GM18520 (cell line): ENCODE results near the gene PLA2G3.
"Not testable (repeated sequence)": the region's sequence is repeated elsewhere in the genome, so short reads cannot be mapped to it uniquely, and the experiment has no call there.

Experiments
- ATAC-seq: cut with Tn5 transposase; IDR thresholded peaks from one replicate; pipeline ENCODE4 v1.9.1; 2021; ENCODE audit not compliant: unreplicated experiment

Gene PLA2G3

DNA sequence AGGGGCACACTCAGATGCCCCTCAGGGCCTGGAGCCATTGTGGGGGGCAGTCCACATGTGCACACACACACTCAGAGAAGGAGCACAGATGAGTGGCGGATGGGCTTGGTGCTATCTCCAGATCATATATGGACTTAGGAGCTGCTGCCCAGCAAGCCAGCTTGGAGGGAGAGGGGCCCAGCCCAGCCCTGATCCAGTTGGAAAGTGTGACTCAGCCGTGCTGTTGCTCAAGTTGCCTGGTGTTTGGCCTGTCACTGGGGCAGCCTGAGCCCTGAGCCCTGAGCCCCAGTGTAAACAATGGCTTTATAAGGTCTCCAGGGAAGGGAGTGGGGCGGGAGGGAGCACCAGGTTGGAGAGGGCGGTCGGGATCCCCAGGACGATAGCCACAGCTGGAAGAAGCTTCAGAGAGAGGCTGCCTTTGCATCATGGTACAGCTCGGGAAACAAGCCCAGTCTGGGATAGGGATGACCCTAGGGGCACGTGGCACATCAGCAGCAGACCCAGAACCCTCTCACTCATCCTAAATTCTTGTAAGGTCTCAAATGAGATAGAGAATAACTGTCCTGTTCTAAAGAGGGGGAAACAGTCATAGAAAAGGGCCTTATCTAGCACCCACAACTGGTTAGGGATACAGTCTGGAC lies 37.7 kb downstream of the PLA2G3 start:
- no peak for ATAC-seq

DNA sequence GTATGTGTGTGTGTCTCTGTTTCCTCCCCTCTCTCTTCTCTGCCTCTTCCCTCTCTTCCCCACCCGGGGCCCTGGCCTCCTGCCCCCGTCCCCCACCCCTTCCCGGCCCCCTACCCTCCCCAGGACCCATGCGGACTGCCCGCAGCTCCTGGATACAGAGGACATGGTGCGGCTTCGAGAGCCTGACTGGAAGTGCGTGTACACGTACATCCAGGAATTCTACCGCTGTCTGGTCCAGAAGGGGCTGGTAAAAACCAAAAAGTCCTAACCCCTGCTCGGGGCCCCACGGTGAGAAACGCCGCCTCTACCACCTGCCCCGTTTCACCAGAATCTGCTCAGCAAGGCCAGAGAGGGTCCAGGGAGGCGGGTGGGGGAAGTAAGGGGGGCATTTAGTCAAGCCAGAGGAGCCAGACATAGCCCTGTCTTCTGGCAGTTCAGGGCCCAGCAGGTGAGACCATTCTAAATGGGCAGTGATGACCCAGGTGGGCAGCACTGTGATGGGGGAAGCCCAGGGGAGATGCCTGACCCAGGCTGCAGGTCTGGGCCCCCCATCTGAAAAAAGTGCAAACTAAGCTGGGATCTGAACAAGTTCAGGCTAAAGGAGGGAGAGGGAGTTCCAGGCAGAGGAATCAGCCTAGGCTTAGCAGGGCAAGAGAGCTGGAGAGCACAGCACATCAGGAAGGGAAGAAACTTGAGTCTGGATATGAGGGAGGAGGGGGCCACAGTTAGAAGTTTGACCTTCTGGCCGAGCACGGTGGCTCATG lies 39.4 kb downstream of the PLA2G3 start:
- ATAC-seq = no peak

DNA sequence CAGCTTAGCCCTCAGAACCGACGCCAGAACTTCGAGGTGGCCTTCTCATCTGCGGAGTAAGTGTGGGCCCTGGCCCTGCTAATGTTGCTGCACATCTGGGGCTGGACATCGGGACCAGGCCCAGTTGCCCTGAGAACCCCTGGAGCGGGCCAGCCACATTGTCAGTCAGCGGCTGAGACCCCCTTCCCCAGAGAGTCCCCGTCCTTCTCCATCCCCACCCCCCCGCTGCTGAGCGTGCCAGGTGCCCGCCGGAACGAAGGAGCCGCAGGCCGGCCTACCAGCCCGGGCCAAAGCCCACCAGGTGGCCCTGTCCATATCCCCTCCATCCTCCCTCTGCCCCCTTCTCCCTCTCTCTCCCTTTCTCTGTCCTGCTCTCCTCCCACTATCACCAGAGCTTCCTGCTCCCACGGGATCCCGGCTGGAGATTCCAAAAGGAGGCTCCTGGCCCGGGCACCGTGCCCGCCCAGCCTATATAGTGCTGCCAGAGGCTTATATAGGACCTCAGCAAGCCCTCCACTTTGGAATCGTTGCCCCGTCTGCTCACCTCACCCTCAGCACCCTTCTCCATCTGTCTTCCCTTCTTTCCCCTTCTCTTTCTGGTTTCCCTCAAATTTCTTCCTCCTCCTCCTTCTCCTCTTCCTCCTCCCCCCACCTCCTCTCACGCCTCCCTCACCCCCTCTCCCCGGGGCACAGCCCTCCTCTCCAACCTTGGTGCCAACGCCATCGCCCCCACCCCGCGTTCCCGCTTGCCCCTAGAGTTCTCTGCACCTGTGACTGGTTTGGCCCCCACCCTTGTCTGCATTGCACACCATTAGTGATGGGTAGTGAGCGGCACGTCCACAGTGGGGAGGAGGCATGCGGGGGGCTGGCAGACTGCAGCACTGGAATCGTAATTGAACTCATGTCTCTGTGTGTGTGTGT lies 40.2 kb downstream of the PLA2G3 start:
- no peak for ATAC-seq

DNA sequence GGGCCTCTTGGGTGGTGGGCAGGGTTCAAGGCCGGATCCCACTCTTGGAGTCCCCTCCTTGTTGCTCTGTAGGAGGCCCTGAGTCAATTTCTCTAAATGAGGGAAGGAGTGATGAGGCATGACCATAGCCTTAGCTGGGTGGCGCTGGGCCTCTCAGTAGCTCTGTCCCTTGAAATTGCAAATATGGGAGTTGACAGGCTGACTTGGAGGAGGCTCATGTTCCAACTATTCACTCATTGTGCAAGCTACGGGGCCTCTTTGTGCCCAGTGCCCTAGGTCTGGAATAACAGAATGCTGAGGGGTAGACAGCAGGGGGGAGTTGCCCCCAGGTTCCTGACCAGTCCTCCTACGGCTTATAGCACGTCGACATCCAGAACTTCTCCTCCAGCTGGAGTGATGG lies 40.9 kb downstream of the PLA2G3 start:
- ATAC-seq = no peak

DNA sequence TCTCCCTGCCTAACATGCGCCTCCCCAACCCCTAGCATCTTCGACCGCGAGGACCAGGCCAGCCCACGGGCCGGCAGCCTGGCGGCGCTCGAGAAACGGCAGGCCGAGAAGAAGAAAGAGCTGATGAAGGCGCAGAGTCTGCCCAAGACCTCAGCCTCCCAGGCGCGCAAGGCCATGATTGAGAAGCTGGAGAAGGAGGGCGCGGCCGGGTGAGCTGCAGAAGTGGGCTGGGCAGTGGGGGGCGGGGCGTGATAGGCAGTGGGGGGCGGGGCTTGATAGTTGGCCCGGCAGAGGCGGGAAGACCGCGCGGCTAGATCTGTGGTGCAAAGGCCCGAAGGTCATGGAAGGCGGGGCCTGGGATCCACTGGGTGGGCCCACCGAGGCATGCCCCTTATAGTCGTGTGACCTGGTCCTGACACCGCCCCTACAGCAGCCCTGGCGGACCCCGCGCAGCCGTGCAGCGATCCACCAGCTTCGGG lies 41.6 kb downstream of the PLA2G3 start:
- ATAC-seq = no peak

DNA sequence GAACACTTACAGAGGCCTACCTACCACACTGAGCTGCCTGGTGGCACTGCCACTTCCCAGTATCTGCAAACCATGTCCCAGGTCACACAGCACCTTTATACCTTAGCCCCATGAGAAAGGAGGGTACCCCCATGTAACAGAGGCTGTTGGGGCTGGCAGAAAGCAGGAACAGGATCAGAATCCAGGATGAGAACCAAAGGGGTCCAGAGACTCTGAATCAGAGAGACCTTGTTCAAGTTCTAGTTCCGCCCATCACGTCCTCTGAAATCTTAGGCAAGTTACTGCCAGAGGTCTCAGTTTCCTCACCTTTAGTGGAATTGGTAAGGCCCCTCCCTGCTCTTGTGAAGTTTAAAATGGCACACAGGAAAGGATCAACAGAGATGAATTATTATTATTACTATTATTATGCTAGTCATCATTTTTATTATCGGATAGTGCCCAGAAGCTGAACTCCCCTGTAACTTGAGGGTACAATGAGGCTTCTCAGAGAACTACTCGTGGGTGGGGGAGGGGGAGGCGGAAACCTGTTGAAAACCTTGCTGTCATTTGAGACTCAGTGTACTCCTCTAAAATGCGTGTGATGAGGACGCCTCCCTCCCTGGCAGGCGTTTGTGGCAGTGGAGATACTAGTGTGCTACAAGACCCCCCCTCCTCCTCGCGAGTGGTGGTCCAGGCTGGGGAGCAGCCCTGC lies 42.2 kb downstream of the PLA2G3 start:
- ATAC-seq = no peak

DNA sequence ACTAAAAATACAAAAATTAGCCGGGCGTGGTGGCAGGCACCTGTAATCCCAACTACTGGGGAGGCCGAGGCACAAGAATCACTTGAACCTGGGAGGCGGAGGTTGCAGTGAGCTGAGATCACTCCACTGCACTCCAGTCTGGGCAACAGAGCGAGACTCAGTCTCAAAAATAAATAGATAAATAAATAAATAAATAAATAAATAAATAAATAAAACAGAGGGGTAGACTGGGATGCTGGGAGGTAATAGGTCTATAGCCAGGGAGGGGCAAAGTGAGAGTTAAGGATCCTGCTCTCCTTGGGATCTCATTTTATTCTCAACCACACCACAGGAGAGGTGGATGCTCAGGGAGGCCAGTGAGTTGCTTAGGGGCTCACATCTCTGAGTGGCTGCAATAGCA lies 42.8 kb downstream of the PLA2G3 start:
- ATAC-seq = not testable (repeated sequence)

DNA sequence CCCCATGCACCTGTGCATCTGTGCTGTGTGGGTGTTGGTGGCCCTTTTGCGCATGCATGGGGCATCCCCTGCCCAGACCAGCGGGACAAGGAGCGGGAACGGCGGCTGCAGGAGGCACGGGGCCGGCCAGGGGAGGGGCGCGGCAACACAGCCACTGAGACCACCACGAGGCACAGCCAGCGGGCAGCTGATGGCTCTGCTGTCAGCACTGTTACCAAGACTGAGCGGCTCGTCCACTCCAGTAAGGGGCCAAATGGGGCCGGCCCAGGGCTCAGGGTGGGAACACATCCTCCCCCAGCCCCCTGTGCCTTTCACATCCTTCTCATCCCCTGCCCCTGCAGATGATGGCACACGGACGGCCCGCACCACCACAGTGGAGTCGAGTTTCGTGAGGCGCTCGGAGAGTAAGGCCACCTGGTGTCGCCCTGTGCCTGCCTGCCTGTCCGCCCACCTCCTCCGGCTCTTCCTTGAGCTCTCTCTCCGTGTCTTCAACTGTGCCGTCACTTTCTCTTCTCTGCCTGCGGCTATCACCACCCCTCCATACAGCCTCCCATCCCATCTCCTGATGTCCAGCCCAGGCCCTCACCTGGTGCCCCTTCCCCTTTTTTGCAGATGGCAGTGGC lies 43.5 kb downstream of the PLA2G3 start:
- ATAC-seq = no peak

DNA sequence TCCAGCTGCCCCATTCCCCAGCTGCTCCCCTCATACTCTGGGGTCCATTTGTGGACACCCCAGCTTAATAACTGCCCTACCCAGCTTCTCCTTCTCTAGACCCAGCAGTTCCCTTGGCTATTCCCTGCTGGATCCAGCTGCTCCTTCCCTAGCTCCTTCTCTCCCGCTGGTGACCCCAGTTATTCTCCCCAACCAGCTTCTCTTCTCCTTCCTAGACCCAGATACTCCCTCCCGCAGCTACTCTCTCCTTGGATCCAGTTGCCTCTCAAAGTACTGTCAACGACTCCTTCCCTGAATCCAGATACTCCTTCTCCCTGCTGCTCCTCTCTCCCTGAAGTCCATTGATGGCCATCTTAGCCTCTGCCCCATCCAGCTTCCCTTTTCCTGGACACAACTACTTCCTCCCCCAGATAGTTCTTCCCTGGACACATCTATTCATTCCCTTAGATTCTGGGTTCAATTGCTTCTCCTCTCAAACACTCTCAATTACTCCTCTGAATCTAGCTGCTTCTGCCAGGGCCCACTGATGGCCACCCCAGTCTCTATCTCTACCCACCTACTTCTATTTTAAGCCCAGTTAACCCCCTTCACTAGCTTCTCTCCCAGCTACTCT lies 44.6 kb downstream of the PLA2G3 start:
- ATAC-seq = no peak

DNA sequence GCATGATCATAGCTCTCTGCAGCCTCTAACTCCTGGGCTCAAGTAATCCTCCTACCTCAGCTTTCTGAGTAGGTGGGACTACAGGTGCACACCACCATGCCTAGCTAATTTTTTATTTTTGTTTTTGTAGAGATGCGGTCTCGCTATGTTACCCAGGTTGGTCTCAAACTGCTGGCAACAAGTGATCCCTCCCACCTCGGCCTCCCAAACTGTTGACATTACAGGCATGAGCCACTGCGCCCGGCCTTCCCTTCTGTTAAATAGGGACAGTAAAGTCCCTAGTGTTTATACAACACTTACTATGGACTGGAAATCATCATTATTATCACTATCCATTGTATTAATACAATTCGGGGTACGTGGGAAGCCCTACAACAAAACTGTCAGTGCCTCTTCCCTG lies 45.6 kb downstream of the PLA2G3 start:
- no peak for ATAC-seq

DNA sequence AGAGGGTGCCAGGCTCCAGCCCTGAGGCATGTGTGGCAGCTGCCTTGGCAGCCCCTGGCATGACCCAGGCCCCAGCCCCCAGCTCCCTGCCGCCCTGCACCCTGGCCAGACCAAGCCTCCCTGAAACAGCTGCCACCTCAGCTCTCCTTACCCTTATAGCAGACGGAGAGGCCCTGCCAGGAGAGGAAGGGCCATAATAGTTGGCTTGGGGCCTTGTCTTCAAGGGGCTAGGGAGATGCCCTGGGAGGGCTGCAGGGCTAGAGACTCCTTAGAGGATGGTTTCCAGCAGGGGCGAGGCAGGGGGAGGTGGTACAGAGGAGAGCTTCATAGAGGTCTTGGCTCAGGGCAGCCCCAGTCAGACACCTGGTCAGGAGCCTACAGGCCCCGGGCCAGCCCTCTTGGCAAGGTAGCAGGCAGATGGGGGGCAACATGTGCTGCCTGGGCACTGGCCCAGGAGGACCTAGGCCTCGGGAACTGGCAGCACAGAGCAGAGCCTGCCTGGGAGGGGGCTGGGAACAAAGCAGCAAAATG lies 46.2 kb downstream of the PLA2G3 start:
- ATAC-seq = no peak

DNA sequence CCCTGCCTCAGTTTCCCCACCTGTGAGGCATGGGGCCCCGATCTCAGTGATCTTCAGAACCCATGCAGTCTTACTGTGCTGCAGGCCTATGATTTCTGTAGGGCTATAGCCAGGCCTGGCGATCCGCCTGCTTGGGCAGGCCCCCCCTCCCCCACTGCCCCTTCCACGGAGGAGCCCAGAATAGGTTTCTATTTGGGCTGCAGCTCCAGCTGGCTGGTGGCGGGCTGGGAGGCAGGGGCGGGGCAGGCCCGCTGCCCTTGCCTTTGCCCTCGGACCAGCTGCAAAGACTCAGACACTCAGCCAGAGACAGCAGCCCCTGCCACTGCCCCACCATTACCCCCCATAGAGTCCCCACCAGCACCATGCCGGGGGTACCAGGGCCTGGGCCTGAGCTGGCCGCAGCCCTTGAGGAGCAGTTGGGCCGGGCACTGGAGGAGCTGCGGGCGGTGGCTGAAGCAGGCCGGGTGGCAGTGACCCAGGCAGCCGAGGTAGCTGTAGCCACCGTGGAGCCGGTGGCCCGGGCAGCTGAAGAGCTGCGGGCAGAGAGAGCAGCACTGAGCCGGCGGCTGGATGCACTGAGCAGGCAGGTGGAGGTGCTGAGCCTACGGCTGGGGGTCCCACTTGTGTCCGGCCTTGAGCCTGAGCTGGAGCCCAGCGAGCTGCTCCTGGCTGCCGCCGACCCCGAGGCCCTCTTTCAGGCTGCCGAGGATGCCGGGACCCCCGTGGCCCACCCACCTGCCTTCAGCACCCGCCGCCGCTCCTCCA lies 47.0 kb downstream of the PLA2G3 start:
- no peak for ATAC-seq

DNA sequence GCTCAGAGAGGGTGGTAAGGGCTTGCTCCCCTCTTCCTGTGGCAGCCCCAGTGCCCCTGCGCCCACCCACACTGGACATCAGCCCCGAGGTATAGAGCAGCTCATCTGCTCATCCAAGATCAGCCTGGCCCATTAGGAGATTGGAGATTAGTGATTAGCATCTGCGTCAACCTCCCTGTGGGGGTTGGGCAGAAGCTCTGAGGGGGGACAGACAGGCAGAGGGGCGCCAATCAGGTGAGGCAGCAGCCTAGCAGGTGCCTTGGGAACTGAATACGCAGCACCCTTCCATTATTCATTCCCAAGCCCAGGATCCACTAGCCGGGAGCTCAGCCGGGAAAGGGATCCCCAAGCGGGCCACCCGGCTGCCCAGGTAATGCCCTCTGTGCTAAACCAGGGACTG lies 48.1 kb downstream of the PLA2G3 start:
- ATAC-seq = no peak

DNA sequence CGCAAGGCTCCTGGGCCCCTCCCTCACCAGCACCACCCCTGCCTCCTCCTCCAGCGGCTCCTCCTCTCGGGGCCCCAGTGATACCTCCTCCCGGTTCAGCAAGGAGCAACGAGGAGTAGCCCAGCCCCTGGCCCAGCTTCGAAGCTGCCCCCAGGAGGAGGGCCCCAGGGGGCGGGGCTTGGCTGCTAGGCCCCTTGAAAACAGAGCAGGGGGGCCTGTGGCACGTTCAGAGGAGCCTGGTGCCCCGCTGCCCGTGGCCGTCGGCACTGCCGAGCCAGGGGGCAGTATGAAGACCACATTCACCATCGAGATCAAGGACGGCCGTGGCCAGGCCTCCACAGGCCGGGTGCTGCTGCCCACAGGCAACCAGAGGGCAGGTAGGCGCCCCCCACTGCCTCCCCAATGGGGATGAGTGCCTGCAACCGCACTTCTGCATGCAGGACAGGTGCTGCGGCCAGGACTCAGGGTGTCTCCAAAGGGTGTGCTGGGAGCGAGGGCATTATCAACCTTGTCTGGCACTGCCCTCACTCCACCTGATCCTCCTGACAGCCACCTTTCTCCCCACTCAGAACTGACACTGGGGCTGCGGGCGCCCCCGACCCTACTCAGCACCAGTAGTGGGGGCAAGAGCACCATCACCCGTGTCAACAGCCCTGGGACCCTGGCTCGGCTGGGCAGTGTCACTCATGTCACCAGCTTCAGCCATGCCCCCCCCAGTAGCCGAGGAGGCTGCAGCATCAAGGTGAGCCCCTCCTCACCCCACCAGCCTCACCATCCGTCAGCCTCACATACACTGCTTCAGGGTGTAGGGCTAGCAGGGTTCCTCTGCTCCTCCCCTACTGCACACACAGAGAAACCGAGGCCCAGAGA lies 49.0 kb downstream of the PLA2G3 start:
- ATAC-seq = no peak

DNA sequence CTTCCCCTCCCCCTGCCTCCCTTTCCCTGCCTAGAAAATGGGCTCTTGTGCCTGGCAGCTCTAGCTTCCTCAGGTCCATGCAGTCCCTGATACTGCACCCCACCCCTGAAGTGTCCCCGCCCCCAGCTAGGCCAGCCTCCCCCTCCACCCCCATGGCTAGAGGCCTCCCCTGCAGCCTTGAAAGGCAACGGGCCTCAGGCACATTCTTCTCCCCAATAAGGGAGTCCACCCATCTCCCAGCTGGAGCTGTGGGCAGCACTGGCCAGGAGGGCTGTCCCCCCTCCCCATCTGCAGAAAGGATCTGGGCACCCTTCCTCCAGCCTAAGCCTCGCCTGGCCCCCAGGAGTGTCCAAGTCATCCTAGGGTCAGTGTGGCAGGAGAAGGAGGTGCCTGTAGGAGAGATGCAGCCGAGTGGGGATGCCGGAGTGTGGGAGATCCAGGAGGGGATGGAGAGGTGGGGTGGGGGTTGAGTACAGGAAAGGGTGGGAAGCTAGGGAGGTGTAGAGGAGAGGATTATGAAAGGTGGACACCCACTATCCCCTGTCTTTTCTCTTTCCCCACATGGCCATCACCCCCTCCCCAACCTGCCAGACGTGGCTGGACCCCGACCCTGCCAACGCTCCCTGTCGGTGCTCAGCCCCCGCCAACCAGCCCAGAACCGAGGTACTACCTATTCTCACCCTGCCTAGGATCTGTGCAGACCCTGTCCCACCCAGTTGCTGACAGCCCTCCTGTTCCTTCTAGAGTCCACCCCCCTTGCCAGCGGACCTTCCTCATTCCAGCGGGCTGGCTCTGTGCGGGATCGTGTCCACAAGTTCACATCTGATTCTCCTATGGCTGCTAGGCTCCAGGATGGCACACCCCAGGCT lies 49.9 kb downstream of the PLA2G3 start:
- no peak for ATAC-seq

DNA sequence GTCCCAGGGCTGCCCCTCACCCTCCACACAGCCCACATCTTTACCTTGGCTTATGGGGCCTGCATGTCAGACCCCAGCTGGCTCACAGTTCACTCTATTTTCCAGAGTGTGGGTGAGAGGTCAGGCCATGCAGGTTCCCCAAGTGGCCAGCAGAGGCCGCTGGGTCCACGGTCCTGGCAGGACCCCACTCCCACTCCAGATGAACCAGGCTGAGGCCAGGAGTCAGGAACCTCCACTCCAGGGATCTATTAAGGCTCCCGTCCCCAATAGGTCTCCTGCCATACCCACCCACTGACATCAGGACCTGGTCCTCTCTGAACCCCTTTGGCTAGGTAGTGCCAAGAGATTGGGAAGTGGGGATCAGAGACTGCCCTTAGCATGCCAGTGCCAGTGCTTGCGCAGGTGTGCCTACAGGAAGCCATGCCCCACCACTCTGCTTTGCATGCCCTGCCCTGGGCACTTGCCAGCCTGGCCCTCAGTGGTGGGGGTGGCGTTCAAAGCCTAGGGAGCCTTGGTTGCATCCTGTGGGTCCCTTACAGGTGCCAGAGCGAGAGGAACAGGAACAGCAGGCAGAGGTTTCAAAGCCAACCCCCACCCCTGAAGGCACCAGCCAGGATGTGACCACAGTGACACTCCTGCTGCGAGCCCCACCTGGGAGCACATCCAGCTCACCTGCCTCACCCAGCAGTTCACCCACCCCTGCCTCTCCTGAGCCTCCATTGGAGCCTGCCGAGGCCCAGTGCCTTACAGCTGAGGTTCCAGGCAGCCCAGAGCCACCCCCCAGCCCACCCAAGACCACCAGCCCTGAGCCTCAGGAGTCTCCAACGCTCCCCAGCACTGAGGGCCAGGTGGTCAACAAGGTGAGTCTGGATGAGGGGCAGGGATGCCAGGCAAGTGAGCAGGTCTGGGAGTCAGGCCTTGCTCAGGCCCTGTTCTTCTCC lies 50.9 kb downstream of the PLA2G3 start:
- no peak for ATAC-seq
